Left lung (tissue), 10 donors: ENCODE results near the gene ZCCHC17. TPM values are rescaled to one million over a fixed set of nuclear protein-coding genes. Genes with fewer than 3 reads are reported as not detected.
A peak's percentile ranks its signal among the peaks of the same experiment; 100 is the strongest.
"Not testable (repeated sequence)": the region's sequence is repeated elsewhere in the genome, so short reads cannot be mapped to it uniquely, and the experiment has no call there.

ENCODE experiments used
- ATAC-seq: fragments of 200-7000 bp; cut with Tn5 transposase; one replicate; pipeline ENCODE4 v1.9.1; 2020; ENCODE audit warnings: moderate library complexity
- DNase-seq, 4 donors: peaks; one replicate each; pipeline ENCODE4 v3.0.0-alpha.2; 2013 to 2020
- H3K27ac ChIP-seq, 2 donors: fragments of 200-600 bp; sonication (generic) in 1 of 2; one replicate each; pipeline versions ENCODE4 v1.5.0 to v1.8.0; 2020 to 2021
- H3K27me3 ChIP-seq, 2 donors: fragments of 200-600 bp; sonication (generic) in 1 of 2; one replicate each; pipeline versions ENCODE4 v1.5.0 to v1.8.0; 2020 to 2021
- H3K36me3 ChIP-seq, 2 donors: fragments of 200-600 bp; sonication (generic) in 1 of 2; one replicate each; pipeline versions ENCODE4 v1.5.0 to v1.8.0; 2020 to 2021
- H3K4me1 ChIP-seq, 2 donors: fragments of 200-600 bp; one replicate each; pipeline ENCODE4 v1.8.0; 2021
- H3K4me3 ChIP-seq, 2 donors: fragments of 200-600 bp; sonication (generic) in 1 of 2; one replicate each; pipeline versions ENCODE4 v1.5.0 to v1.8.0; 2020 to 2021; ENCODE audit warnings: mild to moderate bottlenecking in 1 of 2
- H3K9me3 ChIP-seq, 2 donors: fragments of 200-600 bp; sonication (generic) in 1 of 2; one replicate each; pipeline versions ENCODE4 v1.5.0 to v1.8.0; 2020 to 2021
- intact Hi-C, 2 donors: fragments of 100-400 bp; cut with DNase I; formaldehyde crosslinking; loops; one replicate each; pipeline versions ENCODE4 v1.11.2 to v1.14.2; 2022
- polyA plus RNA-seq, 6 donors: library from polyadenylated mRNA; unstranded; fragments of 120-200 nt; gene quantifications; one replicate each; pipeline ENCODE4 v1.2.1, GENCODE V29; 2013; ENCODE audit not compliant: insufficient read length in 6 of 6
- total RNA-seq, 2 donors: library from RNA; stranded (reverse); fragmentation: NEBNext Ultra II Directional; extraction: Animal tissue kit (Norgen Biotek cat#: 25700); gene quantifications; one replicate each; pipeline ENCODE4 v1.2.1, GENCODE V29; 2021
- TF ChIP-seq, protein P1 (sequence below), 2 donors: fragments of 200-600 bp; sonication (generic) in 1 of 2; IDR thresholded peaks; one replicate each; pipeline versions ENCODE4 v1.5.0 to v1.8.0; 2021; ENCODE audit warnings: antibody characterized with exemption in 2 of 2
- donor health status: DM: no; HTN: yes; CAD: no.
- donor health status: DM: no; HTN: no; CAD: no.

ZCCHC17 gene
- total and polyA plus RNA-seq, 8 donors: 20.1 to 51.7 (median 43.8) TPM

DNA sequence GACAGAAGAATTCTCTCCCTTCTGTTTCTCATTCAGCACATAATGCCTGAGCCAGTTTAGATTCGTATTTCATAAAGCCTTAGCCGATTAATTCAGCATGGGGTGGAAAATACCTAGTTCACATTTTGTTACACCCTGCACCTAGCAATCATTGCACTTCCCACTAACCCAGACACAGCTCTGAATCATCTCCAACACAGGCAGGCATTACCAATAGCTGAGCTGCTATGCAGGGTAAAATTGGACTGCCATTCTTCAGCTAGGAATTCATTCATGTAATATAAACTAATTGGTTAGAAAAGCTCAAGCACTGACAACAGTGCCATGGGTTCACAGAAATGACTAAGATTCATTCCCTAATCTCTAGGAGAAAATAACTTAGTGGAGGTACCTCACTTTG, 30.3 kb upstream of the ZCCHC17 start:
- Histone ChIP-seq H3K27me3 (no peaks in the 10 kb centered on the region), H3K4me3 (no peak overlapping the region), H3K36me3 (peaks cover 0 to 100% of the 10 kb centered on the region in 2 donors), H3K27ac (no peak overlapping the region), H3K4me1 (no peaks in the 10 kb centered on the region), H3K9me3 (no peaks in the 10 kb centered on the region)
- intact Hi-C loops: no loop called here
- no peak for DNase-seq
- TF ChIP-seq, protein P1, sequence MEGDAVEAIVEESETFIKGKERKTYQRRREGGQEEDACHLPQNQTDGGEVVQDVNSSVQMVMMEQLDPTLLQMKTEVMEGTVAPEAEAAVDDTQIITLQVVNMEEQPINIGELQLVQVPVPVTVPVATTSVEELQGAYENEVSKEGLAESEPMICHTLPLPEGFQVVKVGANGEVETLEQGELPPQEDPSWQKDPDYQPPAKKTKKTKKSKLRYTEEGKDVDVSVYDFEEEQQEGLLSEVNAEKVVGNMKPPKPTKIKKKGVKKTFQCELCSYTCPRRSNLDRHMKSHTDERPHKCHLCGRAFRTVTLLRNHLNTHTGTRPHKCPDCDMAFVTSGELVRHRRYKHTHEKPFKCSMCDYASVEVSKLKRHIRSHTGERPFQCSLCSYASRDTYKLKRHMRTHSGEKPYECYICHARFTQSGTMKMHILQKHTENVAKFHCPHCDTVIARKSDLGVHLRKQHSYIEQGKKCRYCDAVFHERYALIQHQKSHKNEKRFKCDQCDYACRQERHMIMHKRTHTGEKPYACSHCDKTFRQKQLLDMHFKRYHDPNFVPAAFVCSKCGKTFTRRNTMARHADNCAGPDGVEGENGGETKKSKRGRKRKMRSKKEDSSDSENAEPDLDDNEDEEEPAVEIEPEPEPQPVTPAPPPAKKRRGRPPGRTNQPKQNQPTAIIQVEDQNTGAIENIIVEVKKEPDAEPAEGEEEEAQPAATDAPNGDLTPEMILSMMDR (IDR thresholded peaks at IDR 0.05): no peak
- no peak for ATAC-seq

DNA sequence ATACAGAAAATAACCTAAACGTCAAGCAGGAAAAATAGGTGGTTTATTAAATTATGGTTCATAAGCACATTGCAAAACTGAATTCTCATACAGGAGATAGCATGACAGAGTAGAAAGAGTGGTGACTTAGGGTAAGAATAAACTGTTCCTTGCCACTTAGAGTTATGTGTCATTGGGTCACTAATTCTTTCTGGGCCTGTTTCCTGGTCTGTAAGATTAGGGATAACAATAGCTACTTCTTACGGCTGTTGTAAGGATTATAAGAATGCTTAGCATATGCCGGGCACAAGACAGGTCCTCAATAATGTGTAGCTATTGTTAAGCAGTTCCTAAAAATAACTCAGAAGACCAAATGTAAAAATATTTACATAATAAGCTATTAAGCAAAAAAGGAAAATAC, 24.5 kb upstream of the ZCCHC17 start:
- H3K9me3 ChIP-seq: no peaks in the 10 kb centered on the region
- intact Hi-C loops: no loop called here
- TF ChIP-seq, protein P1 (IDR thresholded peaks at IDR 0.05): no peak
- H3K36me3 ChIP-seq: peaks cover 0 to 100% of the 10 kb centered on the region in 2 donors
- no peak overlapping the region for H3K27ac ChIP-seq
- ATAC-seq (no peak), DNase-seq (peak in 1 of 4 donors; percentile 6)
- H3K27me3 ChIP-seq: no peaks in the 10 kb centered on the region
- no peak overlapping the region for H3K4me3 ChIP-seq
- H3K4me1 ChIP-seq: peaks cover 0 to 3% of the 10 kb centered on the region in 2 donors

DNA sequence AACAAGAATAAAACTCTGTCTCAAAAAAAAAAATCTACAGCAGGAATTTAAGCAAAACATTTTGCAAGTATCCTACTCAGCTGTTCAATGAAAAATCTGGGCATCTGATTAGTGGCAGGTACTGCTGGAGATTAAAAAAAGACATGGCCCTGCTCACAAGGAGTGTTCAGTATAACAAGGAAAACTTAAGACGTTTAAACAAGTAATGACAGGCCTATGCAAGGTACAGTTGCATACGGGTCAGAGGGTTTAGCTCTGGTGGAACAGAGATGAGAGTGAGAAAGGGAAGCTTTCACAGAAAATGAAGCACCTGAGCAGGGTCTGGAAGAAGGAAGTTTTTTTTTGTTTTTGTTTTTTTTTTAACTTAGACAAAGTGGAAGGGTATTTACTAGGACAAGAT, 23.2 kb upstream of the ZCCHC17 start:
- no peak overlapping the region for H3K27ac ChIP-seq
- TF ChIP-seq, protein P1 (IDR thresholded peaks at IDR 0.05): no peak
- no peaks in the 10 kb centered on the region for H3K27me3 ChIP-seq
- DNase-seq (no peak), ATAC-seq (no peak)
- H3K9me3 ChIP-seq: no peaks in the 10 kb centered on the region
- peaks cover 0 to 3% of the 10 kb centered on the region in 2 donors for H3K4me1 ChIP-seq
- intact Hi-C loops: no loop called here
- H3K36me3 ChIP-seq: peaks cover 0 to 100% of the 10 kb centered on the region in 2 donors
- H3K4me3 ChIP-seq: no peak overlapping the region

DNA sequence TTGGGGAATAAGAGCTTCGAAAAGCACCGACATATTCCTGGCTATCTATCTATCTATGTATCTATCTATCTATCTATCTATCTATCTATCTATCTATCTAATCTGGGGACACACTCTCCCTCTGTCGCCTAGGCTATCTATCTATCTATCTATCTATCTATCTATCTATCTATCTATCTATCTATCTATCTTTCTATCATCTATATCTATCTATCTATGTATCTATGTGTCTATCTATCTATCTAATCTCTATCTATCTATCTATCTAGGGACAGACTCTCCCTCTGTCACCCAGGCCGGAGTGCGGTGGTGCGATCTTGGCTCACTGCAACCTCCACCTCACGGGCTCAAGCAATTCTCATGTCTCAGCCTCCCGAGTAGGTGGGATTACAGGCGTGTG, 14.4 kb upstream of the ZCCHC17 start:
- H3K4me1 ChIP-seq, ATAC-seq, H3K4me3 ChIP-seq, H3K27me3 ChIP-seq, H3K27ac ChIP-seq, H3K9me3 ChIP-seq, DNase-seq, intact Hi-C loops: not testable (repeated sequence)
- peaks cover 0 to 92% of the 10 kb centered on the region in 2 donors for H3K36me3 ChIP-seq

DNA sequence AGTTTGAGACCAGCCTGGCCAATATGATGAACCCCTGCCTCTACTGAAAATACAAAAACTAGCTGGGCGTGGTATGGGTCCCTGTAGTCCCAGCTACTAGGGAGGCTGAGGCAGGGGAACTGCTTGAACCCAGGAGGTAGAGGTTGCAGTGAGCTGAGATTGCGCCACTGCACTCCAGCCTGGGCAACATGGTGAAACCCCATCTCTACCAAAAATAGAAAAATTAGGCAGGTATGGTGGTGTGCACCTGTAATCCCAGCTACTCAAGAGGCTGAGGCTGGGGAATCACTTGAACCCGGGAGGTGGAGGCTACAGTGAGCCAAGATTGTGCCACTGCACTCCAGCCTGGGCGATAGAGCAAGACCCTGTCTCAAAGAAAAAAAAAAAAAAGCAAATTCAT, 9.0 kb upstream of the ZCCHC17 start:
- H3K9me3 ChIP-seq, H3K27ac ChIP-seq, DNase-seq, intact Hi-C loops, H3K4me1 ChIP-seq, ATAC-seq, H3K4me3 ChIP-seq, H3K27me3 ChIP-seq: not testable (repeated sequence)
- peaks cover 0 to 95% of the 10 kb centered on the region in 2 donors for H3K36me3 ChIP-seq

DNA sequence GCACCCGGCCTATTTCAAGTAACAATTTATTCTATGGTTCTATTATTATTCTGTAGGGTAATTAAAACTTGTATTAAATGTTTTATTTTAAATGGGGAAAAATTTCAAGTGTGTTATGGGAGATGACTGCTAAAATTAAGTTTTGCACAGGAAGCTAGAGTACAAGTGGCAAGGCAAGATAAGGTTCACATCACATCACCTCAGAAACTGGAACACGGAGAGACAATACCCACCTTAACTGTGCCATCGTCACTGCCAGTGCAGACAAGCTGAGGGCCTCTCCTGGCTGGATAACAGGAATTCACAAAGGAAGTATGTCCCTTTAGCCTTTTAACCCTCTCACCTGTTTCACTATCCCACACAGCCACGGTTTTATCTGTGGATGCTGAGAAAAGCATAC, 7.8 kb upstream of the ZCCHC17 start:
- Histone ChIP-seq H3K4me3 (no peak overlapping the region), H3K4me1 (no peaks in the 10 kb centered on the region), H3K27ac (no peak overlapping the region), H3K27me3 (no peaks in the 10 kb centered on the region), H3K9me3 (no peaks in the 10 kb centered on the region), H3K36me3 (peaks cover 0 to 99% of the 10 kb centered on the region in 2 donors)
- DNase-seq: no peak
- intact Hi-C loops: no loop called here
- no peak for ATAC-seq
- TF ChIP-seq, protein P1 (IDR thresholded peaks at IDR 0.05): no peak
